HEK293 (cell line): Measurements from ENCODE around the gene KLHL12.

ENCODE experiments used
- INSM2 ChIP-seq: fragments of 450-650 bp; formaldehyde crosslinking; IDR thresholded peaks from 2 replicates; pipeline ENCODE4 v1.5.1; 2016; ENCODE audit warnings: missing biosample characterization, missing genetic modification characterization
- KLF9 ChIP-seq: fragments of 450-650 bp; formaldehyde crosslinking; IDR thresholded peaks from 2 replicates; pipeline ENCODE4 v1.5.1; 2016; ENCODE audit warnings: missing biosample characterization, missing genetic modification characterization, low read depth
- ZBTB26 ChIP-seq: fragments of 450-650 bp; formaldehyde crosslinking; optimal IDR thresholded peaks from 2 replicates; pipeline ENCODE3; 2016; ENCODE audit warnings: missing biosample characterization, mild to moderate bottlenecking, missing genetic modification characterization
- ZFP37 ChIP-seq: fragments of 450-650 bp; formaldehyde crosslinking; IDR thresholded peaks from 2 replicates; pipeline ENCODE4 v1.5.1; 2016; ENCODE audit warnings: missing biosample characterization, missing genetic modification characterization
- ZIC2 ChIP-seq: fragments of 450-650 bp; formaldehyde crosslinking; IDR thresholded peaks from 2 replicates; pipeline ENCODE4 v1.5.1; 2016; ENCODE audit warnings: missing biosample characterization, missing genetic modification characterization
- ZNF138 ChIP-seq: fragments of 450-650 bp; formaldehyde crosslinking; IDR thresholded peaks from 2 replicates; pipeline ENCODE4 v1.5.1; 2016; ENCODE audit warnings: missing biosample characterization, missing genetic modification characterization, borderline replicate concordance
- ZNF155 ChIP-seq: fragments of 450-650 bp; formaldehyde crosslinking; IDR thresholded peaks from 2 replicates; pipeline ENCODE4 v1.5.1; 2016; ENCODE audit warnings: missing biosample characterization, missing genetic modification characterization
- ZNF202 ChIP-seq: fragments of 450-650 bp; formaldehyde crosslinking; IDR thresholded peaks from 2 replicates; pipeline ENCODE4 v1.5.1; 2016; ENCODE audit warnings: missing biosample characterization, missing genetic modification characterization, borderline replicate concordance
- ZNF211 ChIP-seq: fragments of 450-650 bp; formaldehyde crosslinking; IDR thresholded peaks from 2 replicates; pipeline ENCODE4 v1.5.1; 2016; ENCODE audit warnings: low read depth, missing biosample characterization, missing genetic modification characterization
- ZNF302 ChIP-seq: fragments of 450-650 bp; formaldehyde crosslinking; IDR thresholded peaks from 2 replicates; pipeline ENCODE4 v1.5.1; 2016; ENCODE audit warnings: missing biosample characterization, missing genetic modification characterization, low read depth
- ZNF747 ChIP-seq: fragments of 450-650 bp; formaldehyde crosslinking; IDR thresholded peaks from 2 replicates; pipeline ENCODE4 v1.5.1; 2016; ENCODE audit warnings: missing biosample characterization, missing genetic modification characterization
- ZNF76 ChIP-seq: fragments of 450-650 bp; formaldehyde crosslinking; IDR thresholded peaks from 2 replicates; pipeline ENCODE4; 2016; ENCODE audit warnings: low read depth, missing biosample characterization, missing genetic modification characterization, borderline replicate concordance
- ZNF837 ChIP-seq: fragments of 450-650 bp; formaldehyde crosslinking; IDR thresholded peaks from 2 replicates; pipeline ENCODE4 v1.5.1; 2016; ENCODE audit warnings: missing biosample characterization, missing genetic modification characterization
- TF ChIP-seq, protein P1 (sequence below): fragments of 450-650 bp; formaldehyde crosslinking; IDR thresholded peaks from 2 replicates; pipeline ENCODE4 v1.5.1; 2016; ENCODE audit warnings: missing biosample characterization, missing genetic modification characterization
- TF ChIP-seq, protein P2 (sequence below): fragments of 450-650 bp; formaldehyde crosslinking; IDR thresholded peaks from 2 replicates; pipeline ENCODE4 v1.5.1; 2016; ENCODE audit warnings: missing biosample characterization, missing genetic modification characterization, low read depth
- TF ChIP-seq, protein P3 (sequence below): fragments of 450-650 bp; formaldehyde crosslinking; IDR thresholded peaks from 2 replicates; pipeline ENCODE4 v1.5.1; 2016; ENCODE audit warnings: missing biosample characterization, missing genetic modification characterization

The KLHL12 gene

DNA sequence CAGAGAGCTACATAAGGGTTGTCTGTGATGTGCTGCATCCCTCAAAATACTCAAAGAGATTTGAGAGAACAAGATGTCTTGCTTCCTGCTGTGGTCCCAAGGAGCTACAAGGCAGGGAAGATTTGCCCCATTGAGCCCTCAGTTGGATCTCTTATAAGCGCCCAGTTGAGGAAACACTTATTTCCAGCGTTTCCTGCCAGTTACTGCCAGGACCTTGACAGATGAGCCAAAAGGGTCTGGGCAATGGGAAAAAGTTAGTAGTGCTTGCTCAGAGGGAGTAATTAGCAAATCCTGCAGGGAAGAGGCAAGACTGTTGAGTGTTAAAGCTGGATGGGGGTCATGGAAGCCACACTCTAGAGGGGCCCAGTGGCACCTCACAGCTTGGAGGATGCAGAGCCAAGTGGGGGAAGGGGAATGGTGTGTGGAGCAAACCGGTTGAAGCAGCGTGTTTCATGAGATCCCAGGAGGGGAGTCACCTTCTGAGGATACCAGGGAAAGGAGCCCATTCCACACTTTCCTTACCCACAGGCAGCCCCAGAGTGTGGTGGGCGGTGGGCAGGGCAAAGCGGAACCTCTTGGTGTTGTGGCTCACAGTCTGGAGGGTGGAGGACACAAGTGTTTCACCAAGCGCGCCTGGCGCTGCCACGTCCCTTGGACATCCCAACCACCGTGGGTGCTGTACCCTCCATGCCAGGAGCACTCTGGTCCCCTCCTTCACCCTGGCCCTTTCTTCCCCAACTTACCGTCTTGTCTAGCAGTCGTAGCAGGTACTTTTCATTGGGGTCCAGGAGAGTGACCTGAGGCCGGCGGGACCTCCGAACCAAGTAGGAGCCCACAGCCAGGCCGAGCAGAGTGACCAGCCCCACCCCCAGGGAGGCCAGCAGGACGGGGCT, 39.2 kb upstream of the KLHL12 start (continued):
- TF ChIP-seq ZNF155, result no peak
- TF ChIP-seq KLF9, result no peak
- TF ChIP-seq ZNF202 (tag by site-specific recombination), result no peak
- no peak for TF ChIP-seq ZNF76 (tag by site-specific recombination)
- TF ChIP-seq, protein P1, sequence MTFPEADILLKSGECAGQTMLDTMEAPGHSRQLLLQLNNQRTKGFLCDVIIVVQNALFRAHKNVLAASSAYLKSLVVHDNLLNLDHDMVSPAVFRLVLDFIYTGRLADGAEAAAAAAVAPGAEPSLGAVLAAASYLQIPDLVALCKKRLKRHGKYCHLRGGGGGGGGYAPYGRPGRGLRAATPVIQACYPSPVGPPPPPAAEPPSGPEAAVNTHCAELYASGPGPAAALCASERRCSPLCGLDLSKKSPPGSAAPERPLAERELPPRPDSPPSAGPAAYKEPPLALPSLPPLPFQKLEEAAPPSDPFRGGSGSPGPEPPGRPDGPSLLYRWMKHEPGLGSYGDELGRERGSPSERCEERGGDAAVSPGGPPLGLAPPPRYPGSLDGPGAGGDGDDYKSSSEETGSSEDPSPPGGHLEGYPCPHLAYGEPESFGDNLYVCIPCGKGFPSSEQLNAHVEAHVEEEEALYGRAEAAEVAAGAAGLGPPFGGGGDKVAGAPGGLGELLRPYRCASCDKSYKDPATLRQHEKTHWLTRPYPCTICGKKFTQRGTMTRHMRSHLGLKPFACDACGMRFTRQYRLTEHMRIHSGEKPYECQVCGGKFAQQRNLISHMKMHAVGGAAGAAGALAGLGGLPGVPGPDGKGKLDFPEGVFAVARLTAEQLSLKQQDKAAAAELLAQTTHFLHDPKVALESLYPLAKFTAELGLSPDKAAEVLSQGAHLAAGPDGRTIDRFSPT, result peak; percentile 27; the same call in 1 of the 2 replicates
- no peak for TF ChIP-seq INSM2 (tag by site-specific recombination)
- no peak for TF ChIP-seq ZNF211
- TF ChIP-seq ZBTB26 (tag by site-specific recombination), result no peak
- no peak for TF ChIP-seq ZNF302 (tag by site-specific recombination)
- TF ChIP-seq, protein P2, sequence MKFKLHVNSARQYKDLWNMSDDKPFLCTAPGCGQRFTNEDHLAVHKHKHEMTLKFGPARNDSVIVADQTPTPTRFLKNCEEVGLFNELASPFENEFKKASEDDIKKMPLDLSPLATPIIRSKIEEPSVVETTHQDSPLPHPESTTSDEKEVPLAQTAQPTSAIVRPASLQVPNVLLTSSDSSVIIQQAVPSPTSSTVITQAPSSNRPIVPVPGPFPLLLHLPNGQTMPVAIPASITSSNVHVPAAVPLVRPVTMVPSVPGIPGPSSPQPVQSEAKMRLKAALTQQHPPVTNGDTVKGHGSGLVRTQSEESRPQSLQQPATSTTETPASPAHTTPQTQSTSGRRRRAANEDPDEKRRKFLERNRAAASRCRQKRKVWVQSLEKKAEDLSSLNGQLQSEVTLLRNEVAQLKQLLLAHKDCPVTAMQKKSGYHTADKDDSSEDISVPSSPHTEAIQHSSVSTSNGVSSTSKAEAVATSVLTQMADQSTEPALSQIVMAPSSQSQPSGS, result no peak
- TF ChIP-seq ZNF837 (tag by site-specific recombination), result no peak
- TF ChIP-seq, protein P3, sequence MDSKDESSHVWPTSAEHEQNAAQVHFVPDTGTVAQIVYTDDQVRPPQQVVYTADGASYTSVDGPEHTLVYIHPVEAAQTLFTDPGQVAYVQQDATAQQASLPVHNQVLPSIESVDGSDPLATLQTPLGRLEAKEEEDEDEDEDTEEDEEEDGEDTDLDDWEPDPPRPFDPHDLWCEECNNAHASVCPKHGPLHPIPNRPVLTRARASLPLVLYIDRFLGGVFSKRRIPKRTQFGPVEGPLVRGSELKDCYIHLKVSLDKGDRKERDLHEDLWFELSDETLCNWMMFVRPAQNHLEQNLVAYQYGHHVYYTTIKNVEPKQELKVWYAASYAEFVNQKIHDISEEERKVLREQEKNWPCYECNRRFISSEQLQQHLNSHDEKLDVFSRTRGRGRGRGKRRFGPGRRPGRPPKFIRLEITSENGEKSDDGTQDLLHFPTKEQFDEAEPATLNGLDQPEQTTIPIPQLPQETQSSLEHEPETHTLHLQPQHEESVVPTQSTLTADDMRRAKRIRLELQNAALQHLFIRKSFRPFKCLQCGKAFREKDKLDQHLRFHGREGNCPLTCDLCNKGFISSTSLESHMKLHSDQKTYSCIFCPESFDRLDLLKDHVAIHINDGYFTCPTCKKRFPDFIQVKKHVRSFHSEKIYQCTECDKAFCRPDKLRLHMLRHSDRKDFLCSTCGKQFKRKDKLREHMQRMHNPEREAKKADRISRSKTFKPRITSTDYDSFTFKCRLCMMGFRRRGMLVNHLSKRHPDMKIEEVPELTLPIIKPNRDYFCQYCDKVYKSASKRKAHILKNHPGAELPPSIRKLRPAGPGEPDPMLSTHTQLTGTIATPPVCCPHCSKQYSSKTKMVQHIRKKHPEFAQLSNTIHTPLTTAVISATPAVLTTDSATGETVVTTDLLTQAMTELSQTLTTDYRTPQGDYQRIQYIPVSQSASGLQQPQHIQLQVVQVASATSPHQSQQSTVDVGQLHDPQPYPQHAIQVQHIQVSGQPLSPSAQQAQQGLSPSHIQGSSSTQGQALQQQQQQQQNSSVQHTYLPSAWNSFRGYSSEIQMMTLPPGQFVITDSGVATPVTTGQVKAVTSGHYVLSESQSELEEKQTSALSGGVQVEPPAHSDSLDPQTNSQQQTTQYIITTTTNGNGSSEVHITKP (tag by site-specific recombination), result no peak
- no peak for TF ChIP-seq ZNF747
- TF ChIP-seq ZFP37 (tag by site-specific recombination), result no peak
- no peak for TF ChIP-seq ZNF138
- no peak for TF ChIP-seq ZIC2
- TF ChIP-seq, all 188 proteins: peak for 3
